Neural cell (in vitro differentiated cells): Measurements from ENCODE around the gene POLR3K. TPM values are rescaled to one million over a fixed set of nuclear protein-coding genes. Genes with fewer than 3 reads are reported as not detected.

Experiments used
- H2AFZ ChIP-seq: fragments of 200-600, 300-800 bp; sonication (generic), shearing (Covaris generic); 2 replicates; pipeline ENCODE4 v1.6.0; 2014; ENCODE audit warnings: low read depth, mild to moderate bottlenecking, antibody characterized with exemption, low read length, moderate library complexity
- H3F3A ChIP-seq: fragments of 200-600 bp; shearing (Covaris generic); 2 replicates; pipeline ENCODE4 v1.6.1; 2016; ENCODE audit warnings: mild to moderate bottlenecking, moderate library complexity, mixed read lengths, antibody characterized with exemption, low read length; ENCODE audit not compliant: insufficient read depth, poor library complexity, severe bottlenecking
- H3K27ac ChIP-seq: fragments of 200-600, 300-800 bp; sonication (generic), shearing (Covaris generic); 2 replicates; pipeline ENCODE4 v1.5.1; 2014; ENCODE audit warnings: mild to moderate bottlenecking, low read length, moderate library complexity
- H3K27me3 ChIP-seq: fragments of 300-800, 200-600 bp; sonication (generic), shearing (Covaris generic); 2 replicates; pipeline ENCODE4 v1.6.0; 2014; ENCODE audit warnings: mild to moderate bottlenecking, low read depth, low read length, moderate library complexity; ENCODE audit not compliant: insufficient read depth
- H3K36me3 ChIP-seq: fragments of 300-800, 200-600 bp; sonication (generic), shearing (Covaris generic); 2 replicates; pipeline ENCODE4 v1.5.1; 2014; ENCODE audit warnings: mild to moderate bottlenecking, antibody characterized with exemption, low read length, moderate library complexity; ENCODE audit not compliant: insufficient read depth
- H3K4me2 ChIP-seq: fragments of 300-800, 200-600 bp; sonication (generic), shearing (Covaris generic); 2 replicates; pipeline ENCODE4 v1.6.0; 2014; ENCODE audit warnings: mild to moderate bottlenecking, low read length
- H3K4me3 ChIP-seq: fragments of 300-800, 200-600 bp; sonication (generic), shearing (Covaris generic); 2 replicates; pipeline ENCODE4 v1.5.1; 2014; ENCODE audit warnings: mild to moderate bottlenecking, low read length, moderate library complexity
- H3K79me2 ChIP-seq: fragments of 200-600 bp; shearing (Covaris generic); replicated peaks from 2 replicates; pipeline ENCODE4 v1.6.0; 2014; ENCODE audit warnings: mild to moderate bottlenecking, low read length, moderate library complexity; ENCODE audit not compliant: insufficient read depth
- H3K9ac ChIP-seq: fragments of 300-800, 200-600 bp; sonication (generic), shearing (Covaris generic); 2 replicates; pipeline ENCODE4 v1.6.1; 2016; ENCODE audit warnings: mild to moderate bottlenecking, low read length, mixed read lengths
- H3K9me2 ChIP-seq: fragments of 200-600 bp; shearing (Covaris generic); 2 replicates; pipeline ENCODE4 v1.6.1; 2016; ENCODE audit warnings: mild to moderate bottlenecking, low read length, mixed read lengths; ENCODE audit not compliant: insufficient read depth
- H3K9me3 ChIP-seq: fragments of 200-600, 300-800 bp; sonication (generic), shearing (Covaris generic); 2 replicates; pipeline ENCODE4 v1.6.1; 2016; ENCODE audit warnings: mild to moderate bottlenecking, mixed run types, low read length, moderate library complexity, mixed read lengths
- H4K20me1 ChIP-seq: fragments of 200-600 bp; shearing (Covaris generic); 2 replicates; pipeline ENCODE4 v1.6.1; 2016; ENCODE audit warnings: mild to moderate bottlenecking, mixed run types; ENCODE audit not compliant: insufficient read depth
- EP300 ChIP-seq: fragments of 450-650 bp; conservative IDR thresholded peaks from 2 replicates; pipeline ENCODE4 v1.6.1; 2014; ENCODE audit warnings: antibody characterized with exemption, mild to moderate bottlenecking, moderate library complexity; ENCODE audit not compliant: poor library complexity, severe bottlenecking
- EZH2 ChIP-seq: fragments of 200-600, 300-800 bp; shearing (Covaris generic), sonication (generic); IDR thresholded peaks from 2 replicates; pipeline ENCODE4 v1.6.1; 2014; ENCODE audit warnings: antibody characterized with exemption, low read length, borderline replicate concordance, mild to moderate bottlenecking; ENCODE audit not compliant: insufficient read depth, poor library complexity, severe bottlenecking
- MXI1 ChIP-seq: fragments of 450-650 bp; conservative IDR thresholded peaks from 2 replicates; pipeline ENCODE4 v1.6.1; 2014; ENCODE audit warnings: antibody characterized with exemption, mild to moderate bottlenecking; ENCODE audit not compliant: poor library complexity, severe bottlenecking
- POLR2AphosphoS5 ChIP-seq: IDR thresholded peaks from 2 replicates; pipeline ENCODE4 v1.6.1; 2012
- RAD21 ChIP-seq: fragments of 450-650 bp; conservative IDR thresholded peaks from 2 replicates; pipeline ENCODE4 v1.6.1; 2014; ENCODE audit warnings: antibody characterized with exemption, mild to moderate bottlenecking, moderate library complexity
- SMC3 ChIP-seq: fragments of 450-650 bp; conservative IDR thresholded peaks from 2 replicates; pipeline ENCODE4 v1.6.1; 2014; ENCODE audit warnings: antibody characterized with exemption, mild to moderate bottlenecking, moderate library complexity; ENCODE audit not compliant: poor library complexity
- TAF1 ChIP-seq: IDR thresholded peaks from 2 replicates; pipeline ENCODE4 v1.6.1; 2012; ENCODE audit warnings: low read depth
- polyA plus RNA-seq: library from polyadenylated mRNA; depleted of rRNA; stranded (reverse); fragments of >200 nt; gene quantifications from 2 replicates; pipeline ENCODE4 v1.2.3, GENCODE V29; 2014
- TF ChIP-seq, protein P1 (sequence below): IDR thresholded peaks from 2 replicates; pipeline ENCODE4 v1.6.1; 2012; ENCODE audit warnings: borderline replicate concordance
- TF ChIP-seq, protein P2 (sequence below): fragments of 450-650 bp; IDR thresholded peaks from 2 replicates; pipeline ENCODE4 v1.5.1; 2014; ENCODE audit warnings: antibody characterized with exemption, mild to moderate bottlenecking, moderate library complexity; ENCODE audit not compliant: poor library complexity, severe bottlenecking

POLR3K gene
- polyA plus RNA-seq, 1 donor from 2014 or later, result 7.1 TPM

GRCh38 chr16:86483-86952, 33.1 kb upstream of the POLR3K start (continued):
- no peak for TF ChIP-seq TAF1

GRCh38 chr16:85865-86264, 32.5 kb upstream of the POLR3K start:
- Histone ChIP-seq H3K9ac (no peak overlapping the region), H3K4me3 (no peak overlapping the region), H3K36me3 (peaks cover 7% of the 10 kb centered on the region), H3K9me3 (no peaks in the 10 kb centered on the region), H3K9me2 (no peaks in the 10 kb centered on the region), H2AFZ (no peak overlapping the region), H4K20me1 (no peaks in the 10 kb centered on the region), H3K27ac (no peak overlapping the region), H3F3A (no peaks in the 10 kb centered on the region), H3K4me2 (no peak overlapping the region), H3K27me3 (no peaks in the 10 kb centered on the region), H3K79me2 (no peaks in the 10 kb centered on the region)
- no peak for TF ChIP-seq POLR2AphosphoS5
- TF ChIP-seq RAD21, result no peak
- no peak for TF ChIP-seq SMC3
- TF ChIP-seq TAF1, result no peak
- TF ChIP-seq EP300, result no peak
- TF ChIP-seq, protein P1, sequence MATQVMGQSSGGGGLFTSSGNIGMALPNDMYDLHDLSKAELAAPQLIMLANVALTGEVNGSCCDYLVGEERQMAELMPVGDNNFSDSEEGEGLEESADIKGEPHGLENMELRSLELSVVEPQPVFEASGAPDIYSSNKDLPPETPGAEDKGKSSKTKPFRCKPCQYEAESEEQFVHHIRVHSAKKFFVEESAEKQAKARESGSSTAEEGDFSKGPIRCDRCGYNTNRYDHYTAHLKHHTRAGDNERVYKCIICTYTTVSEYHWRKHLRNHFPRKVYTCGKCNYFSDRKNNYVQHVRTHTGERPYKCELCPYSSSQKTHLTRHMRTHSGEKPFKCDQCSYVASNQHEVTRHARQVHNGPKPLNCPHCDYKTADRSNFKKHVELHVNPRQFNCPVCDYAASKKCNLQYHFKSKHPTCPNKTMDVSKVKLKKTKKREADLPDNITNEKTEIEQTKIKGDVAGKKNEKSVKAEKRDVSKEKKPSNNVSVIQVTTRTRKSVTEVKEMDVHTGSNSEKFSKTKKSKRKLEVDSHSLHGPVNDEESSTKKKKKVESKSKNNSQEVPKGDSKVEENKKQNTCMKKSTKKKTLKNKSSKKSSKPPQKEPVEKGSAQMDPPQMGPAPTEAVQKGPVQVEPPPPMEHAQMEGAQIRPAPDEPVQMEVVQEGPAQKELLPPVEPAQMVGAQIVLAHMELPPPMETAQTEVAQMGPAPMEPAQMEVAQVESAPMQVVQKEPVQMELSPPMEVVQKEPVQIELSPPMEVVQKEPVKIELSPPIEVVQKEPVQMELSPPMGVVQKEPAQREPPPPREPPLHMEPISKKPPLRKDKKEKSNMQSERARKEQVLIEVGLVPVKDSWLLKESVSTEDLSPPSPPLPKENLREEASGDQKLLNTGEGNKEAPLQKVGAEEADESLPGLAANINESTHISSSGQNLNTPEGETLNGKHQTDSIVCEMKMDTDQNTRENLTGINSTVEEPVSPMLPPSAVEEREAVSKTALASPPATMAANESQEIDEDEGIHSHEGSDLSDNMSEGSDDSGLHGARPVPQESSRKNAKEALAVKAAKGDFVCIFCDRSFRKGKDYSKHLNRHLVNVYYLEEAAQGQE, result no peak
- no peak for TF ChIP-seq MXI1
- TF ChIP-seq EZH2, result no peak
- TF ChIP-seq, protein P2, sequence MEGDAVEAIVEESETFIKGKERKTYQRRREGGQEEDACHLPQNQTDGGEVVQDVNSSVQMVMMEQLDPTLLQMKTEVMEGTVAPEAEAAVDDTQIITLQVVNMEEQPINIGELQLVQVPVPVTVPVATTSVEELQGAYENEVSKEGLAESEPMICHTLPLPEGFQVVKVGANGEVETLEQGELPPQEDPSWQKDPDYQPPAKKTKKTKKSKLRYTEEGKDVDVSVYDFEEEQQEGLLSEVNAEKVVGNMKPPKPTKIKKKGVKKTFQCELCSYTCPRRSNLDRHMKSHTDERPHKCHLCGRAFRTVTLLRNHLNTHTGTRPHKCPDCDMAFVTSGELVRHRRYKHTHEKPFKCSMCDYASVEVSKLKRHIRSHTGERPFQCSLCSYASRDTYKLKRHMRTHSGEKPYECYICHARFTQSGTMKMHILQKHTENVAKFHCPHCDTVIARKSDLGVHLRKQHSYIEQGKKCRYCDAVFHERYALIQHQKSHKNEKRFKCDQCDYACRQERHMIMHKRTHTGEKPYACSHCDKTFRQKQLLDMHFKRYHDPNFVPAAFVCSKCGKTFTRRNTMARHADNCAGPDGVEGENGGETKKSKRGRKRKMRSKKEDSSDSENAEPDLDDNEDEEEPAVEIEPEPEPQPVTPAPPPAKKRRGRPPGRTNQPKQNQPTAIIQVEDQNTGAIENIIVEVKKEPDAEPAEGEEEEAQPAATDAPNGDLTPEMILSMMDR, result no peak

GRCh38 chr16:85407-85782, 32.0 kb upstream of the POLR3K start:
- TF ChIP-seq POLR2AphosphoS5 (no peak), SMC3 (no peak), MXI1 (no peak), EP300 (no peak), EZH2 (no peak), RAD21 (no peak), TAF1 (no peak)
- TF ChIP-seq, protein P2, result no peak
- TF ChIP-seq, protein P1, result no peak
- Histone ChIP-seq H3K27me3 (no peaks in the 10 kb centered on the region), H3K79me2 (no peaks in the 10 kb centered on the region), H3K9me2 (no peaks in the 10 kb centered on the region), H3K9ac (no peak overlapping the region), H3K36me3 (peaks cover 7% of the 10 kb centered on the region), H3K4me2 (no peak overlapping the region), H3K9me3 (no peaks in the 10 kb centered on the region), H2AFZ (no peak overlapping the region), H3F3A (no peaks in the 10 kb centered on the region), H3K27ac (no peak overlapping the region), H3K4me3 (no peak overlapping the region), H4K20me1 (no peaks in the 10 kb centered on the region)
